Measurements from ENCODE around the gene ZC3HAV1.

- TF ChIP-seq ZNF274 (IDR thresholded peaks at IDR 0.05; ENCODE audit: low read depth, low read length) (no peak), YY1 (IDR thresholded peaks at IDR 0.05; ENCODE audit: insufficient read depth, insufficient read length) (no peak)
Measured at GRCh38 chr7:139087212-139087611, 22.3 kb downstream of the ZC3HAV1 start.
